Measurements from ENCODE around the gene AARS2.
"Not testable (repeated sequence)": the region's sequence is repeated elsewhere in the genome, so short reads cannot be mapped to it uniquely, and the experiment has no call there.

AARS2 gene

DNA sequence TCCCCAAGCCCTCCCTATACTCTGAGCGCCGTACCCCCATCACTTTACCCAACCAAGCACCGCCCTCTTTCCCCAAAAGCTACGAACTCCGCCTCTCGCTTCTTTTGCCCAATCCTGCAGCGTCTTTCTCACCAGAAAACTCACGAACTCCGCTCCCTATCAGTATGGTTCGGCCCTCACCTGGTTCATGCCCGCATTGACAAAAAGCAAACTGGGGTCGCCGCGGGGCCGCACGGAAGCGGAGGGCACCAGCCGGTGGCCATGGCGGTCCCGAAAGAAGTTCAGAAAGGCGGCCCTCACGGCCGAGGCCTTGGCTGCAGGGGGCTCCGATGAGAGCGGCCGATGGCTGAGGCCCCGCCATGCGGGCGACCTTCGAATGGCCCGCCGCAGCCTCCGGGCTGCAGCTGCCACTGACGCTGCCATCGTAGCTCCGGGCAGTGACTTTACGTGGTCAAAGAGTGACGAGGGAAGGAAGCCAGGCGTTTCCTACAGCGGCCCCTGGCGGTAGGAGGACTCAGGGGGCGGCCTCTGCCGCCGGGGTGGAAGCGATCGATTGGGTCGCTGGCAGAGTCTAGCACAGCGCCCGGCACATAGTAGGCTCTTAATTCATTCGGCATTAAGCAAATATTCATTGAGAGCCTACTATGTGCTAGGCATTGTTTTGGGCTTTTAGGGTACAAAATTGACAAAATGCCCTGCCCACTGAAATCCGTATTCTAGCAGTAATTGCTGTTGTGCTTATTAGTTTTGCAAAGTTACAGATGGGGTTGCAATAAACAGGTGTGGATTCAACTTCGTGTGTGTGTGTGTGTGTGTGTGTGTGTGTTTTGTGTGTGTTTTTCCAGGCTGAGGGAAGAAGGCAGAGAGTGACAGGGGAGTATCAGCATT, at the start of gene AARS2:
Gene AARS2 (minus strand): TSS at position 447 of the 888 bp plus-strand sequence. CDS start 24 bp downstream, at position 423.
- DNase-seq (ENCODE audit: low read depth in 3 of 3), result peak; percentile 89 to 91 (median 91)

DNA sequence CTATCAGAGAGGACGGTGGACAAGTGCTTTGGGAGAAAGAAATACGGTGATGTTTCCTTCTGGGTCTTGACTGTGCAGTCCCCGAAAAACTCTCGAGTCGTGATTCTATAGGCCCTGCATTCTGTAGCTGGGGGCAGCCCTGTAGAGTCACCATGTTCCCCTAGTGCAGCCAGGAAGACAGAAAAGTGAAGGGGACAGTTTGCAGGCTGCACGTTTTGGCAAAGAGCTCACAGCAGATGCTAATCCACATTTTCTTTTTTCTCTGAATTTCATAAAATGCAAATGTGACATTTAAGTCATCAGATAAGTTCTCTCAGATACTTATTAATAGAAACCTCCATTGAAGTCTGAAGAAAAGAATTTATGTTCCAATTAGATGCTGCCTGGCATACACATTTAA, 48.8 kb upstream of the AARS2 start:
- DNase-seq (ENCODE audit: low read depth in 3 of 3), result no peak

DNA sequence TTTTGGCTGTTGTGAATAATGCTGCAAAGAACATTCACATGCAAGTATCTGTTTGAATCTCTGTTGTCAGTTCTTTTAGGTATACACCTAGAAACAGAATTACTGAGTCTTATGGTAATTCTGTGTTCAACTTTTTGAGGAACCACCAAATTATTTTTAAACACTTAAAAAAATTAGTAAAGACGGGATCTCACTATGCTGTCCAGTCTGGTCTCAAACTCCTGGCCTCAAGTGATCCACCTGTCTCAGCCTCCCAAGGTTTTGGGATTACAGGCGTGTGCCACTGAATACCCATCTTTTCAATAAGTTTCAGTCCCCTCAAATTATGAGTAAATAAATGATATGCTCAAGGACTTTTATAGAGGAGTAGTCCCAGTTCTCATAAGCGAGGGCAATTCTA, 46.8 kb upstream of the AARS2 start:
- DNase-seq (ENCODE audit: low read depth in 3 of 3), result no peak

DNA sequence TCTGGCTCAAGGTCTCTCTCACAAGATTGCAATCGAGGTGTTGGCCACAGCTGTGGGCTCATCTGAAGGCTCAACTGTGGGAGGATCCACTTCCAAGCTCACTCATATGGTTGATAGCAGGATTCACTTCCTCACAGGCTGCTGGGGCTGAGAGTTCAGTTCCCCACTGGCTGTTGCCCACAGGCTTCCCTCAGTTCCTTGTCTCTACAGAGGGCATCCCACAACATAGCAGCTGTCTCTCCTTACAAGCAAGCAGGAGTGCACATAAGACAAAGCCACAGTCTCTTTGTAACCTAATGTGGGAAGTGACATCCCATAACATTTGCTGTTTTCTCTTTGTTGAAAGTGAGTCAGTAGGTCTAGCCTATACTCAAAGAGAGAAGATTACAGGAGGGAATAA, 43.3 kb upstream of the AARS2 start:
- no peak for DNase-seq (ENCODE audit: low read depth in 3 of 3)

DNA sequence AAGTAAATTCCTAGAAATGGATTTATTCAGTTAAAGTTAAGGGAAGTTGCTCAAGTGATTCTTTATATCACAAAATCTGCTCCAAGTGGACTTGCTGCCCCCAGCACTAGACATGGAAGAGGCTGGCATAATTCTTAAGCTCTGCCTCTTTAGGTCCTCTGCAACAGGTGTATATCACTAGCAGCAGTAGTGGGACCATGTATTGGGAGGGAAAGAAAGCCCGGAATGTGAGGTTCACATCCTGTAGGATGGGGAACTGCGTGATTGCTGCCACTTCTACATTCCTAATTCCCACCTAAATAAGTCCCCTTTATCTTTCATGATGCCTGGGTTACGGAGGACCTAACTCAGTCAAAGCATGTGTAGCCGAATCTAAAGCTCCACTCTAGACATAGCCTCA, 42.5 kb upstream of the AARS2 start:
- DNase-seq (ENCODE audit: low read depth in 3 of 3), result no peak

DNA sequence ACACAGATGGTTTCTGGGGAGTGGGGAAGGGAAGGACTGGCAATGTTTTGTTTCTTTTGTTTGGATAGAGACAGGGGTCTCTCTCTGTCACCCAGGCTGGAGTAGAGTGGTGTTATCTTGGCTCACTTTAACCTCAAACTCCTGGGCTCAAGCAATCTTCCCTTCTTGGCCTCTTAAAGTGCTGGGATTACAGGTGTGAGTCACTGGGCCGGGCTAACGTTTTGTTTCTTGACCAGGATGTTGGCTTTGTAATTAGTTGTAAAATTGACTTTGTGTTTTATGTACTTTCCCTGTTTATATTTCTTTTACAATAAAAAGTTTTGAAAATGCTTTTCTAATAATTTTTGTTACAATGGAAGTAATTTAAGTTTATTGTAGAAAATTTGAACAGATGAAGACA, 40.2 kb upstream of the AARS2 start:
- no peak for DNase-seq (ENCODE audit: low read depth in 3 of 3)

DNA sequence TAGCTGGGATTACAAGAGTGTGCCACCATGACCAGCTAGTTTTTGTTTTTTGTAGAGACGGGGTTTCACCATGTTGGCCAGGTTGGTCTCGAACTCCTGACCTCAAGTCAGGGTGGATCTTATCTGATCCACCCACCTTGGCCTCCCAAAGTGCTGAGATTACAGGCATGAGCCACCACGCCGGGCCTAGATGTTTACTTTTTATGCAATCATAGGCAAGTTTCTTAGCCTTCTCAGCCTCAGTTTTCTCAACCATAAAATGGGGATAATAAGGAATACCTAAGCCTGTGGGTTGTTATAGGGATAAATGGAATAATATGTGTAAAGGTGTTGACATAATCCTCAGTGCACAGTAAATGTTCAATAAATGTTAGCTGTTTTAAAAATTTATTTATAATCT, 39.1 kb upstream of the AARS2 start:
- no peak for DNase-seq (ENCODE audit: low read depth in 3 of 3)

DNA sequence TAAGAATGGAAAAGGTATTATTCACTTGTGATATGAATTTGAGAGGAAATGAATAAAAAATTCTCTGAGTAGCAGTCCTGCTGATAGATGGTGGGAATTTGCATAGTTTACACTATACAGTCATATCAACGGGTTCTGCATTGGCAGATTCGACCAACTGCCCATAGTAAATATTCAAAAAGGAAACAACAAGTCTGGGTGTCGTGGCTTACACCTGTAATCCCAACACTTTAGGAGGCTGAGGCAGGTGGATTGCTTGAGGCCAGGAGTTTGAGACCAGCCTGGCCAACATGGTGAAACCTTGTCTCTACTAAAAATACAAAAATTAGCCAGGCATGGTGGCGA, 37.5 kb upstream of the AARS2 start:
- DNase-seq (ENCODE audit: low read depth in 3 of 3), result not testable (repeated sequence)

DNA sequence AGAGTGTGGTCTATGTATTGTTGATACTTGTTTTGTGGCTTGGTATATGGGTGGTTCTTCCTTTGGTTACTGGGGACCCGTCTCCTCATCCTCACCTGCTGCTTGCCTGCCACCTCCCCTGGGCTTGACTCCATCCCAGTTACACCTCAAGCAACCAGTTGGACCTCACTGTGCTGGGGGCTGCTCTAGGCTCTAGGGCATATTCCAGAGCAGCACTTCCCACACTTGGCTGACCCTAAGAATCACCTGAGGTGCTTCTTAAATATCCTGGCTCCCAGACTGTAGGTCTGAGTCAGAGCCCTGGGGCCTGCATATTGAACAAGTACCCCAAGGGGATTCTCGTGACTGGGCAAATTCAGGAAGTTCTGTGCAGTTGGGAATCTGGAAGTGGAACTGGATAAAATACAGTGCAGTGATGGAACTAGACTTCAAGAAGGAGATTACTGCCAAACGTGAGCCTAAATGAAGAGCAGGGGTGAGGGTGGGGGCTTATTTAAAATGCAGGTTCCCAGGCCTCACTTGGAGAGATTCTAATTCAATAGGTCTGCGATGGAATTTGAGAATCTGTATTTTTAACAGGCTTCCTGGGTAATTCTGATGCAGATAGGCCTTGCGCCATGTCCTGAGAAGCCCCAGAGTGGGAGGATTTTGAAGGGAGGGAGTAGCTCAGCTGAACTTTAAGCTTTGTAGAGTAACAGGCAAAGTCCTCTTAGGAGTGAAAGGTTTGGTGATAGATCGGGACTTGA, 36.9 kb upstream of the AARS2 start:
- no peak for DNase-seq (ENCODE audit: low read depth in 3 of 3)

DNA sequence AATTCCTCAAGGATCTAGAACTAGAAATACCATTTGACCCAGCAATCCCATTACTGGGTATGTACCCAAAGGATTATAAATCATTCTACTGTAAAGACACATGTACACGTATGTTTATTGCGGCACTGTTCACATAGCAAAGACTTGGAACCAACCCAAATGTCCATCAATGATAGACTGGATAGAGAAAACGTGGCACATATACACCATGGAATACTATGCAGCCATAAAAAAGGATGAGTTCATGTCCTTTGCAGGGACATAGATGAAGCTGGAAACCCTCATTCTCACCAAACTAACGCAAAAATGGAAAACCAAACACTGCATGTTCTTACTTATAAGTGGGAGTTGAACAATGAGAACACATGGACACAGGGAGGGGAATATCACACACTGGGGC, 33.7 kb upstream of the AARS2 start:
- DNase-seq (ENCODE audit: low read depth in 3 of 3), result not testable (repeated sequence)

DNA sequence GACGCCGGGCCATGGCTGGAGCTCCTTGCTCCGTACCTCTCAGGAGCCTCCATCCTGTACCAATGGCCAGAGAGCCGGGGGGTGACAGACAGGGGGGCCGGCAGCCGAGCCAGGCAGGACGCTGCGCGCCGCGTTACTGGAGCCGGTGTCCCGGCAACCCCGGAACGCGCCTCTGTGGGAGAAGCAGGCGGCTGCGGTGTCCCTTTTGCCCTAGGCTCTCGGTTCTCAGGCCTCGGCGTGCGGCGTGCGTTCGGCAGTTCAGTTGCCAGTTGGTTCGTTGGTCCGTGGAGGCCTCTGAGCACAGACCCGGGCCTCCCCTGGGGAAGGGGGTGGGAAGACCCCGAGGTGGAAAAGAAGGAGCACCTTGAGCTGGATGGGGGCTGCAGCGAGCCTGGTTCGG, 29.3 kb upstream of the AARS2 start, which contains the start of gene SPATS1:
Gene SPATS1 (plus strand): TSS at position 162 of the 400 bp plus-strand sequence. CDS start 446 bp downstream, outside the sequence.
- no peak for DNase-seq (ENCODE audit: low read depth in 3 of 3)

DNA sequence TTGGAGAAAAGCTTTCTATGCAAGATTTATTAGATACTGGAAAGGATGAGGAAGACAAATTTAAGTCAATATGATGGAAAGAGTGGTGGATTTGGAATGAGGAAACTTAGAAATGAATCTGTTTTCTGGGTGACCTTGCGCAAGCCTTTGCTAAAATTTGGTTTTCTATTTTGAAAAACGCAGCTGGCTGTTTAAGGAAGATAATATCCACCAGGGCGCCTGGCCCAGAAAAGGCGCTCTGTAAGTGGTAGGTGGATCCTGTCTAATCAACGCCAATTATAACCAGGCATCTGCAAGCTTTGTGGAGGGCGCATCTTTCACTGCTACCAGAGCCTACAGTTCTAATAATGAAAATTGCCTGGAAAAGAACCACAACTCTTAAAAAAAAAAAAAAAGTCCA, 28.9 kb upstream of the AARS2 start:
- DNase-seq (ENCODE audit: low read depth in 3 of 3), result no peak

DNA sequence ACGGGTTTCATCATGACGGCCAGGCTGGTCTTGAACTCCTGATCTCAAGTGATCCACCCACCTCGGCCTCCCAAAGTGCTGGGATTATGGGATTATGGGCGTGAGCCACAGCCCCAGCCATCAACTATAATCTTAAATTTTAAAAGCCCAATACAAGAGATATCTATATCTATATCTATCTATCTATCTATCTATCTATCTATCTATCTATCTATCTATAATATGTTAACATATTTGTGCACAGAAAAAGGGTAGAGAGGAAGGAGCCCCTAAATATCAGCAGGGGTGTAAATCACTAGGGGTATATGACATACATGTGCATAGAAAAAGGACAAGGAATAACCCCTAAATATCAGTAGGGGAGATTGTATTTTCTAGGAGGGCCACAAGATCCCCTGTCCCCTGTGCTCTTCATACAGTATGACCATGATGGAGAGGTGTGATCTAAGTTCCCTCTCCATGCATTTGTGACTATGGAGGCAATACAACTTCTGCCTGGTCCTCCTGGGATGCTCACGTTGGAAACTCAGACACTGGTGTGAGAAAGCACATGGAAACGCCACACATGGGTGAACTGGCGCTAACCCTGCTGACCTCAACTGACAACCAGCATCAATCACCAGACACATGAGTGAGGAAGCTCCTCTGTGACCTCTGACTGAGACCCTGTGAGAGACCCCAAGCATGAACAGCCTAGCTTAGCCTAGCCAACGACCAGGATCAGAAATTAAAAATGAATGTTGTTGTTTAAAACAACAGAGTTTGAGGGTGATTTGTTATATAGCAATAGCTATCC, 28.1 kb upstream of the AARS2 start:
- no peak for DNase-seq (ENCODE audit: low read depth in 3 of 3)

DNA sequence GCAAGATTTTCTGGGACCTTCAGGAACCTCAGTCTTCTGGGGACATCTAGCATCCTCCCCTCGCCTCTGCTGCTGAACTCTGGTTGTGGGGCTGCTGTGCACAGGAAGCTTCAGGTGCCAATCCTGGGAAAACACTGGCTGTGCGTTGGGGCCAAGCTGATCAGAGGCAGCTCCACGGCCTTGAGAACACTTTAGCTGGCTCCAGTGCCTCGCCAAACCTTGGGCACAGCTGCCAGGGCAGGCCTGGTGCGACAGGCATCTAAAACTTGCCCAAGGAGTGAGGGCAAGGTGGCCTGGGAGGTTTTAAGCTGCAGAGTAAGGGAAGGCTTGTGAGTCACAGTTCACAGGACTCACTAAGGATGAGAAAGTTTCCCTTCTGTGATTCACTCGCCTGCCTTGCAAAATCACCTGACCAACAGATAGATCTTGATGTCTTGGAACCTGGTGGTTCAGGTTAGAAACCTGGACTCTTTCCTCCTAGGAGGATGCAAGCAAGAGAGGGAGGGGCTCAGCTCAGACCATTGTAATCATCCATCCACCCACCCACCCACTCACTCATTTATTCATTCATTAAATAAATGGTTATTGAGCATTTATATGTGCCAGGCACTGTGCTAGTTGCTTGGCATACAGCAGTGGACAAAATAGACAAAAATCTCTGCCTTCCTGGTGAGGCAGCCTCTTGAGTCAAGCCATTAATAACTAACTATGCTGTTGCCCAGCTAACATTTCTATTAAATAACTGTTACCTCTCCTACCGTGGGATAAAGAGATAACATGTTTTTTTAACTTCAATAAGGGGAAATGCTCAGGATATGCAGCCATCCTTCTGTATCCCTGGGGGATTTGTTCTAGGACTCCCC, 26.8 kb upstream of the AARS2 start:
- DNase-seq (ENCODE audit: low read depth in 3 of 3), result no peak

DNA sequence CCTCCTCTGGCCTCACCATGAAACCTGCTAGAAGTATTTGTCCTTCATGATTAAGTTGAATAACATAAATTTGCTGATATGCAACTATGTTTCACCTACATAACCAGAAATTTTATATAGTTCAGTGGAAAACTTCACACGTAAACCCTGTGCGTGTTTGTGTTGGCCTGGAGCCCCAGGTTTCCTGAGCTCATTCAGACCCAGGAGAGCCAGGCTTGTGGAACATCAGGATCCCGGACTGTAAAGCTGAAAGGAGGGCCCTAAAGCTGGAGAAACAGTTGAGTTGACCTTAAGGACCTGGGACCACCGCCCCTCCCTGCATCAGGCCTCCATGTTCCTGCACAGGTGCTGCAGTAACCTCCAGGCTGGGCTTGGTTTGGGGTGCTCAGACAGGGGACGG, 26.2 kb upstream of the AARS2 start:
- no peak for DNase-seq (ENCODE audit: low read depth in 3 of 3)

DNA sequence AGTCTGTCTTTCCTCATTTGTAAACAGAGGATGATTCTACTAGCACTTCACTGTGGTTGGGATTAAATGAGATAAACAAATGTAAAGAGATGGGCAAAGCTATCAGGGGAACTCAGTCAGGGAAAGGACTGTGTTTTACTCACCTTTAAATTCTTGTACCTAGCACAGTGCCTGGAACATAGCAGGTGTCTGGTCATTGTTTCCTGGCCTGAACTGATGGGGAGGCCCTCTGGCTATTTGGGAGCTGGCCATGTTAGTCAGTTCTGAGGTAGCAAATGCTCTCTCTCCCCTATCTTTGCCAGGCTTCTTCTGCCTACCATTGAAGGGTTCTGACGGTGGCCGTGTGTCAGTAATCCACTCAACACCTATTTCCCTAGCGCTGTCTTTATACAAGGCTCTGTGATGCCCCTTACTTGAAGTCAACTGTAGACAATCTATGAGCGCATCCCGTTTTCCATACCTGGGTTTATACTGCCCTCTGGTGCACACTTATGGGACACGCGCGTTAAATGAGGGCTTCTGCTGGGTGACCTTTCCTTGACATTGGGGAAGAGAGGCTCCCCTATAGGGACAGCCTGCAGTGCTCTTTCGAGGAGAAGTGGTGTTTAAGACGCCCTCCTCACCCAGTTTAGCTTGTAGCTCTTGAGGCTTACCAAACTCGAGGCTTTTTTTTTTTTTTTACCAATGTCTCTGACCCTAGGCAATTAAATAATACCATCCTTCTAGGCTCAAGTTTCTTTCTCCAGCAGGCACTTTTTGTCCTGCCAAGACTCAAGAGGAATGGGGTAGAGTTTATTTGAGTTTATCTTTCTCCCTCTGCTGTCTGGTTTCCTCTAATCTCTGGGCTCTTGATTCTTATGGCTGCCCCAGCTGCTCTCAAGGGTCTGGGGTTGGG, 25.3 kb upstream of the AARS2 start:
- peak; percentile 43 to 65 (median 47) for DNase-seq (ENCODE audit: low read depth in 3 of 3)

DNA sequence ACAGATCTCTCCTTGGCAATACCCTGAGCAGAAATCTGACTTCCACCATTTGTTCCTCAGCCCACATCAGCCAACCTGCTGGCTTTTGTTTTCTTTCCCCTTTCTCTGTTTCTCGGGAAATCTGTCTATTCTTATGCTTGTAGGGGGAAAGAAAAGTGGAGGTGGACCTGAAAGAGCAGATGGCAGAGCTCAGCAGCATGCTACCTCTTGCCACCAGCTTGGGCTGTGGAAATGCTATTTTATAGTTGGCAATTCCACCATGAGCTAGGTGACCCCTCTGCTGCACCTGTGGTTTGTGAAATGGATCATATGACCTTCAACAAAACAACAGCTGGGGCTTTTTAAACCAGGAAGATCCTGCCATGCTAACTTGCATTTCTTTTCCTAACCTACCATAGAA, 22.5 kb upstream of the AARS2 start:
- no peak for DNase-seq (ENCODE audit: low read depth in 3 of 3)

DNA sequence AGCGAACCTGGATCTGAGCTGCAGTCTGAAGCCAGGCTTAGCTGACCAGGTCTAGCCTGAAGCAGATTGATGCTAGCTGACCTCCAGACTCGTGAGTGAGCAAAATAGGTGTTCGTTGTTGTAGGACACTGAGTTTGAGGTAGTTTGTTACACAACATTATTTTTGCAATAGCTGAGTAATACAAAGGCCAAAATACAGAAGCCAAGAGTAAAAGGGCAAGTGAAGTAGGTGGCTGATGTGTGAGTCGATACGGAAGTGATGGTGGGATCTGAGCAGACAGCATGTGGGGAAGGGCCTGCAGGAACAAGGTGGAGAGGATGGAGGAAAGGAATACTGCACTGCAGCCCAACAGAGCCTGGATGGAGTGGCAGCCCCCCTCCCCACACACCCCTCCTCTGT, 20.8 kb upstream of the AARS2 start:
- no peak for DNase-seq (ENCODE audit: low read depth in 3 of 3)

DNA sequence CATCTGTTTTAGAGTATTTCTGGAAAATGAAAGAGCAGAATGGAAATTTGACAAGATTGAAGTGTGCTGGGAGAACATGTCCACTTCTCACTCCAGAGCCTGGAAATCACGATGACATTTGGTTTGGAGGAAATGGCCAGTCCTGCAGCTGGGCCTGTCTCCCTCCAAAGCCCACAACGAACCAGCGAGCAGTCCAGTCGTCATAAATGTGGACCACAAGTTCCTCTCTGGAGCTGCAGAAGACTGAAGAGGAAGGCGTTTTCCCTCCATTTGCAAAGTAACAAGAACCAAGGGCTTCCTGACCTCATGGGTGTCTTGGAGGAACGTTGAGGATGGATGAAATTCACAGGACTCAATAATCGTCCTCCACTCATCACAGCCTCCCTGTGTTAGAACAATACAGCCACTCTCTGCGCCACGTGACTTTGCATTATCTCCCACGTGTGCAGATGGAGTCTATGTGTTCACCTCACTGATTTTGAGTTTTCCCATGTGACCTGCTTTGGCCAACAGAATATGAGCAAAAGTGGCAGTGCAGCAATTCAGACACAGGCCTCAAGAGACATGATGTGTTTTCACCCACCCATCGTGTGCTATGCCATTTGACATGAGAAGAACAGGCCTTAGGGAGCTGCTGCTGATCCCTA, 20.2 kb upstream of the AARS2 start:
- DNase-seq (ENCODE audit: low read depth in 3 of 3), result no peak

DNA sequence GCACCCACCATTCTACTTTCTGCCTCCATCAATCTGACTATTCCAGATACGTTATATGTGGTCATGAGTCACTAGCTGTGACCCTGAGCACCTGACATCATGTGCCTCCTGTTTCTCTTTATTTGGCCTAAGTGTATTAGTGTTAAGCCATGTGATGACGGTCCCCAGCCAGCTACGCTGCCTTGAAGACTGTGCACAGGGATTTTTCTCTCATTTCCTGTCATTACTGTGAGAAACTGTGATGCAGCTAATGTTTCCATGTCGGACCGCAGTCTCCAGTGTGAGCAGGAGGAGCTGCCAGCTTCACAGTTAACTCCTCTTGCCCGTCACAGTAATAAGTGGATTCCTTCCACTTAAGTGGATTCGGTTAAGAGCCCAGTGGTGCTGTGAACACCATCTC, 19.4 kb upstream of the AARS2 start:
- DNase-seq (ENCODE audit: low read depth in 3 of 3), result no peak

All from stimulated activated CD4-positive, alpha-beta T cell treated with anti-CD3 and anti-CD28 coated beads, TNF-alpha, amount 100 ng/mL, for 24 hours (primary cell).